Liver (tissue), 2 donors: ENCODE measurements around the gene MYO18B.

Source experiments
- RAD21 ChIP-seq, 2 donors: IDR thresholded peaks; 2 replicates each; pipeline ENCODE4 v1.6.1; 2016; ENCODE audit warnings: antibody characterized with exemption in 2 of 2, mild to moderate bottlenecking in 2 of 2
- SP1 ChIP-seq: IDR thresholded peaks from 2 replicates; pipeline ENCODE4 v1.6.1; 2018; ENCODE audit warnings: antibody characterized with exemption, mild to moderate bottlenecking
- donor health status: healthy.

- TF ChIP-seq RAD21 (IDR thresholded peaks at IDR 0.05) (no peak), SP1 (no peak)
Measured at GRCh38 chr22:26033586-26033985, 291.6 kb downstream of the MYO18B start.
